Caco-2 (cell line): ENCODE measurements around the gene NCR1. TPM values are rescaled to one million over a fixed set of nuclear protein-coding genes. Genes with fewer than 3 reads are reported as not detected.
A peak's percentile ranks its signal among the peaks of the same experiment; 100 is the strongest.
"Not testable (repeated sequence)": the region's sequence is repeated elsewhere in the genome, so short reads cannot be mapped to it uniquely, and the experiment has no call there.

Experiments used
- BruUV-seq: library from RNA; stranded (reverse); fragments of 400-500 nt; replicated peaks from 2 replicates; lab custom pipeline; 2021; lab: Mats Ljungman, UMichigan
- CTCF ChIA-PET: fragments of 300-600 bp; sonication (Branson Sonifier 250); formaldehyde crosslinking; loops from one replicate; lab custom pipeline; 2022; ENCODE audit warnings: antibody characterized with exemption; lab: Charles Lee
- POLR2A ChIA-PET: fragments of 300-600 bp; sonication (Branson Sonifier 250); formaldehyde crosslinking; loops from one replicate; lab custom pipeline; 2022; ENCODE audit warnings: antibody characterized with exemption; lab: Charles Lee
- DNase-seq, 2 experiments: peaks; one replicate each; pipeline versions ENCODE4 v3.0.0 to v3.0.0-alpha.2; 2020 to 2022
- H3K27me3 ChIP-seq: replicated peaks from 2 replicates; pipeline ENCODE4 v1.6.0; 2011; ENCODE audit warnings: low read length; ENCODE audit not compliant: control insufficient read depth, insufficient read depth
- H3K36me3 ChIP-seq: 2 replicates; pipeline ENCODE4 v1.5.1; 2011; ENCODE audit warnings: low read length; ENCODE audit not compliant: control insufficient read depth, insufficient read depth
- H3K4me1 ChIP-seq: fragments of 250-450 bp; sonication (Bioruptor Pico); 2 replicates; pipeline ENCODE4 v1.5.1; 2020; ENCODE audit warnings: mild to moderate bottlenecking
- H3K4me3 ChIP-seq: 2 replicates; pipeline ENCODE4 v1.5.1; 2011; ENCODE audit warnings: low read depth, mild to moderate bottlenecking, control low read depth, low read length
- H3K9me3 ChIP-seq: fragments of 250-450 bp; sonication (Bioruptor Pico); 2 replicates; pipeline ENCODE4 v1.5.1; 2020; ENCODE audit warnings: mild to moderate bottlenecking, moderate library complexity
- H3K27ac Mint-ChIP-seq: one replicate; pipeline ENCODE4 v1.8.0; 2022; ENCODE audit warnings: mixed read lengths; ENCODE audit not compliant: unreplicated experiment
- H3K27me3 Mint-ChIP-seq: one replicate; pipeline ENCODE4 v1.8.0; 2022; ENCODE audit warnings: mixed read lengths; ENCODE audit not compliant: insufficient read depth, unreplicated experiment
- H3K36me3 Mint-ChIP-seq: one replicate; pipeline ENCODE4 v1.8.0; 2022; ENCODE audit warnings: mild to moderate bottlenecking, mixed read lengths; ENCODE audit not compliant: insufficient read depth, unreplicated experiment
- H3K4me1 Mint-ChIP-seq: one replicate; pipeline ENCODE4 v1.8.0; 2022; ENCODE audit warnings: low read depth, mixed read lengths; ENCODE audit not compliant: unreplicated experiment
- H3K4me3 Mint-ChIP-seq: one replicate; pipeline ENCODE4 v1.8.0; 2022; ENCODE audit warnings: mild to moderate bottlenecking, moderate library complexity, mixed read lengths; ENCODE audit not compliant: unreplicated experiment
- H3K9me3 Mint-ChIP-seq: one replicate; pipeline ENCODE4 v1.8.0; 2022; ENCODE audit warnings: mixed read lengths; ENCODE audit not compliant: unreplicated experiment
- intact Hi-C: fragments of 100-400 bp; cut with micrococcal nuclease; formaldehyde crosslinking; loops from one replicate; pipeline ENCODE4 v1.10.0; 2022; ENCODE audit not compliant: unreplicated experiment
- total RNA-seq: library from RNA; stranded (reverse); gene quantifications from 2 replicates; pipeline ENCODE4 v1.2.3, GENCODE V29; 2022
- TF ChIP-seq, protein P1 (sequence below), 2 experiments: fragments of 200-600 bp in 1 of 2; IDR thresholded peaks; 1 replicate in 1 of 2; 2 replicates in 1 of 2; pipeline versions ENCODE4 v1.5.1 to v1.8.0; 2011 to 2022; ENCODE audit warnings: antibody characterized with exemption in 1 of 2, control low read depth in 1 of 2, inconsistent platforms in 1 of 2, low read depth in 1 of 2, low read length in 1 of 2, mild to moderate bottlenecking in 1 of 2, moderate library complexity in 1 of 2; ENCODE audit not compliant: insufficient read depth in 1 of 2, severe bottlenecking in 1 of 2, unreplicated experiment in 1 of 2

The NCR1 gene
- total RNA-seq, 1 experiment from 2014 or later, result 0.91 TPM

DNA sequence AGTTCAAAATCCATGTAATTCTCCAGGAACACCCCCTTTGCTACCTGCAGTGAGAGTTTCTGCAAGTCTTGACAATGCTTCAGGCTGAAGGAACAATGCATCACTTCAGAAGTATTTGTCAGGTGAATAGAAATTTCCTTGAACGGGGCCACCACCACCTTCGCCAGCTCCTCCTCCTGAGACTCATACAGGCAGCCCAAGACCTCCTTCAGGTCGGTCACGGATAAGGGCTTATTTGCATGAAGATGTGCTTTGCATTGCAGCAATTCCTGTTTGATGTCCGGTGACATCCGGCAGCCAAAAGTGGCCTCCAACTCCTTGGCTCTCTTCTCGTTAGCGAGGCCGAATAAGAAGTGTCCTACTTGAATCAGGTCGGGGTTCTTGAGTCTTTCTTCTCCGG lies 33.0 kb downstream of the NCR1 start:
- no peaks in the 10 kb centered on the region for H3K4me1 Mint-ChIP-seq
- H3K4me3 Mint-ChIP-seq, result no peak overlapping the region
- Histone ChIP-seq H3K9me3 (no peaks in the 10 kb centered on the region), H3K4me1 (peaks cover 3% of the 10 kb centered on the region; the same call in 1 of the 2 replicates), H3K4me3 (no peak overlapping the region), H3K36me3 (no peaks in the 10 kb centered on the region), H3K27me3 (no peaks in the 10 kb centered on the region)
- TF ChIP-seq, protein P1, sequence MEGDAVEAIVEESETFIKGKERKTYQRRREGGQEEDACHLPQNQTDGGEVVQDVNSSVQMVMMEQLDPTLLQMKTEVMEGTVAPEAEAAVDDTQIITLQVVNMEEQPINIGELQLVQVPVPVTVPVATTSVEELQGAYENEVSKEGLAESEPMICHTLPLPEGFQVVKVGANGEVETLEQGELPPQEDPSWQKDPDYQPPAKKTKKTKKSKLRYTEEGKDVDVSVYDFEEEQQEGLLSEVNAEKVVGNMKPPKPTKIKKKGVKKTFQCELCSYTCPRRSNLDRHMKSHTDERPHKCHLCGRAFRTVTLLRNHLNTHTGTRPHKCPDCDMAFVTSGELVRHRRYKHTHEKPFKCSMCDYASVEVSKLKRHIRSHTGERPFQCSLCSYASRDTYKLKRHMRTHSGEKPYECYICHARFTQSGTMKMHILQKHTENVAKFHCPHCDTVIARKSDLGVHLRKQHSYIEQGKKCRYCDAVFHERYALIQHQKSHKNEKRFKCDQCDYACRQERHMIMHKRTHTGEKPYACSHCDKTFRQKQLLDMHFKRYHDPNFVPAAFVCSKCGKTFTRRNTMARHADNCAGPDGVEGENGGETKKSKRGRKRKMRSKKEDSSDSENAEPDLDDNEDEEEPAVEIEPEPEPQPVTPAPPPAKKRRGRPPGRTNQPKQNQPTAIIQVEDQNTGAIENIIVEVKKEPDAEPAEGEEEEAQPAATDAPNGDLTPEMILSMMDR (IDR thresholded peaks at IDR 0.05; ENCODE audit: insufficient read depth in 1 of 2, low read depth in 1 of 2, low read length in 1 of 2, severe bottlenecking in 1 of 2, unreplicated experiment in 1 of 2), result no peak
- no peak overlapping the region for H3K27ac Mint-ChIP-seq
- intact Hi-C loops, result no loop called here
- BruUV-seq, result no TSS peak
- ChIA-PET CTCF (no interaction called here), POLR2A (no interaction called here)
- no peak for DNase-seq
- no peaks in the 10 kb centered on the region for H3K9me3 Mint-ChIP-seq
- H3K36me3 Mint-ChIP-seq, result no peaks in the 10 kb centered on the region
- H3K27me3 Mint-ChIP-seq, result peaks cover 3% of the 10 kb centered on the region

DNA sequence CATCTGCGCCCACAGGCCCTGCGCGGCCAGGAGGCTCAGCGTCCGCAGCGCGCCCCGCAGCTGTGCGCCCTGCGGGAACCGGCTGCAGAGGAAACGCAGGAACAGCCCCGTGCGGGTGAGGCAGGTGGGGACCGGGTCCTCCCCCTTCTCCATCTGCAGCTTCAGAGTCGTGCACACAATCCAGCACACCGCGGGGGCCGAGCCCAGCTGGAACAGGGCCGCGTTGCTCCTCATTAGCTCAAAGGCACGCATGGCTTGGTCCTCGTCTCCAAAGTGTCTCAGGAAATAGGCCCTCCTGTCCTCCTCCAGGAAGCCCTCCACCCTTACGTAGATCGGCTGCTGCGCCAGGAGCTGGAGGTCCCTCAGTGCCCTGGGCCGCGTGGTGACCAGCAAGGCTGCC lies 33.6 kb downstream of the NCR1 start:
- H3K4me3 Mint-ChIP-seq, H3K36me3 Mint-ChIP-seq, H3K27me3 ChIP-seq, intact Hi-C loops, H3K27ac Mint-ChIP-seq, H3K9me3 ChIP-seq, H3K27me3 Mint-ChIP-seq, H3K4me3 ChIP-seq, DNase-seq, CTCF ChIA-PET, BruUV-seq, H3K4me1 ChIP-seq, H3K9me3 Mint-ChIP-seq, H3K36me3 ChIP-seq, H3K4me1 Mint-ChIP-seq, POLR2A ChIA-PET: not testable (repeated sequence)

DNA sequence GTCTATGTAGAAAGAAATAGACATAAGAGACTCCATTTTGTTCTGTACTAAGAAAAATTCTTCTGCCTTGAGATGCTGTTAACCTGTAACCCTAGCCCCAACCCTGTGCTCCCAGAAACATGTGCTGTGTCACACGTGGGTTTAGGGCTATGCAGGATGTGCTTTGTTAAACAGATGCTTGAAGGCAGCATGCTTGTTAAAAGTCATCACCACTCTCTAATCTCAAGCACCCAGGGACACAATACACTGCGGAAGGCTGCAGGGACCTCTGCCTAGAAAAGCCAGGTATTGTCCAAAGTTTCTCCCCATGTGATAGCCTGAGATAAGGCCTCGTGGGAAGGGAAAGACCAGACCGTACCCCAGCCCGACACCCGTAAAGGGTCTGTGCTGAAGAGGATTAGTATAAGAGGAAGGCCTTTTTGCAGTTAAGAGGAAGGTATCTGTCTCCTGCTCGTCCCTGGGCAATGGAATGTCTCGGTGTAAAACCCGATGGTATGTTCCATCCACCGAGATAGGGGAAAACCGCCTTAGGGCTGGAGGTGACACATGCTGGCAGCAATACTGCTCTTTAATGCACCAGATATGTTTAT lies 37.9 kb downstream of the NCR1 start:
- H3K4me3 ChIP-seq, BruUV-seq, H3K27me3 ChIP-seq, H3K36me3 Mint-ChIP-seq, H3K27me3 Mint-ChIP-seq, intact Hi-C loops, H3K9me3 Mint-ChIP-seq, H3K9me3 ChIP-seq, CTCF ChIA-PET, H3K4me1 Mint-ChIP-seq, H3K4me1 ChIP-seq, H3K27ac Mint-ChIP-seq, POLR2A ChIA-PET, H3K36me3 ChIP-seq: not testable (repeated sequence)
- DNase-seq, result peak; percentile 29 to 57
- H3K4me3 Mint-ChIP-seq, result peak overlapping the region; percentile 5

DNA sequence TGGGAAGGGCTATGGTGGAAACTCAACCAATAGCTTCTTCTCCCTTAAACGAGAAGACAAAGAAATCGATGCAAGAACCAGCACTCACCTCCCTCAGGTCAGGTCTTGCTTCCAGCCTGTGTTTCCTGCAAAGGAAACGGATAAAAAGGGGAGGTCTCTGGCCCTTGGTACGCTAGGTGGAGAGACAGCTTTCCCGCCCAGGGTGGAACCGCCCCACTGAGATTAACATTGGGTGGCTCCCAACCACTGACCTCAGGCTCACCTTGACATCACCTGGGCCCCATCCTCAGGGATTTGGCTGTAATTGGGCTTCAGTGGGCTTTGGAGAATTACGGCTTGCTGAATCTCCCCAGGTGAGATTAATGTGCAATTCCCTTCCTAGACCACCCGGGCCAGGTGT lies 41.4 kb downstream of the NCR1 start, which contains the start of gene NLRP7:
Gene NLRP7, minus strand, starts transcription at position 150 of the 400 bp plus-strand sequence.
- TF ChIP-seq, protein P1 (IDR thresholded peaks at IDR 0.05; ENCODE audit: insufficient read depth in 1 of 2, low read depth in 1 of 2, low read length in 1 of 2, severe bottlenecking in 1 of 2, unreplicated experiment in 1 of 2), result no peak
- H3K27me3 ChIP-seq, result no peaks in the 10 kb centered on the region
- CTCF ChIA-PET, result no interaction called here
- H3K4me3 ChIP-seq, result no peak within 1 kb of the TSS
- BruUV-seq, result no TSS peak
- intact Hi-C loops, result no loop called here
- POLR2A ChIA-PET, result no interaction called here
- no peaks in the 10 kb centered on the region for H3K9me3 Mint-ChIP-seq
- no peaks in the 10 kb centered on the region for H3K9me3 ChIP-seq
- H3K4me1 ChIP-seq, result peaks cover 24% of the 10 kb centered on the region
- H3K36me3 ChIP-seq, result no peaks in the 10 kb centered on the region
- no peak within 1 kb of the TSS for H3K4me3 Mint-ChIP-seq
- DNase-seq, result no peak
- H3K36me3 Mint-ChIP-seq, result no peaks in the 10 kb centered on the region
- H3K4me1 Mint-ChIP-seq, result peaks cover 6% of the 10 kb centered on the region
- no peak within 1 kb of the TSS for H3K27ac Mint-ChIP-seq
- no peaks in the 10 kb centered on the region for H3K27me3 Mint-ChIP-seq
